H9 (cell line): Measurements from ENCODE around the gene TMEM184B. TPM values are rescaled to one million over a fixed set of nuclear protein-coding genes. Genes with fewer than 3 reads are reported as not detected.
A peak's percentile ranks its signal among the peaks of the same experiment; 100 is the strongest.

Experiments used
- DNase-seq: peaks from one replicate; pipeline ENCODE4 v3.0.0-alpha.2; 2017
- H2AFZ ChIP-seq: one replicate; pipeline ENCODE4 v1.6.1; 2013; ENCODE audit warnings: mild to moderate bottlenecking, low read length, control low read depth, moderate library complexity
- H2AK5ac ChIP-seq: 2 replicates; pipeline ENCODE4 v1.6.1; 2013; ENCODE audit warnings: low read length, control low read depth, mixed read lengths; ENCODE audit not compliant: insufficient read length
- H2BK120ac ChIP-seq: one replicate; pipeline ENCODE4 v1.6.1; 2013; ENCODE audit warnings: low read depth, mild to moderate bottlenecking, low read length, control low read depth, inconsistent platforms; ENCODE audit not compliant: poor library complexity, severe bottlenecking
- H2BK12ac ChIP-seq: 2 replicates; pipeline ENCODE4 v1.6.1; 2013; ENCODE audit warnings: low read length, control low read depth, mixed read lengths, low read depth; ENCODE audit not compliant: insufficient read length
- H2BK15ac ChIP-seq: 2 replicates; pipeline ENCODE4 v1.6.1; 2013; ENCODE audit warnings: low read depth, low read length, control low read depth
- H2BK20ac ChIP-seq: one replicate; pipeline ENCODE4 v1.6.1; 2013; ENCODE audit warnings: low read depth, mild to moderate bottlenecking, low read length, control low read depth, inconsistent platforms; ENCODE audit not compliant: poor library complexity, severe bottlenecking
- H2BK5ac ChIP-seq: 2 replicates; pipeline ENCODE4 v1.6.1; 2013; ENCODE audit warnings: low read length, control low read depth, mixed read lengths; ENCODE audit not compliant: insufficient read length
- H3K14ac ChIP-seq: 2 replicates; pipeline ENCODE4 v1.6.1; 2013; ENCODE audit warnings: low read length, control low read depth; ENCODE audit not compliant: insufficient read depth
- H3K18ac ChIP-seq: 2 replicates; pipeline ENCODE4 v1.6.1; 2013; ENCODE audit warnings: low read depth, mild to moderate bottlenecking, mixed read lengths, low read length, control low read depth; ENCODE audit not compliant: insufficient read length
- H3K23ac ChIP-seq: 2 replicates; pipeline ENCODE4 v1.6.1; 2013; ENCODE audit warnings: low read length, control low read depth, mixed read lengths, low read depth; ENCODE audit not compliant: insufficient read length
- H3K23me2 ChIP-seq: 2 replicates; pipeline ENCODE4 v1.6.1; 2013; ENCODE audit warnings: low read depth, mild to moderate bottlenecking, mixed read lengths, low read length, control low read depth; ENCODE audit not compliant: insufficient read length, poor library complexity, severe bottlenecking
- H3K27ac ChIP-seq: 2 replicates; pipeline ENCODE4 v1.5.1; 2013; ENCODE audit warnings: low read length, control low read depth, mixed read lengths, low read depth; ENCODE audit not compliant: insufficient read length
- H3K27me3 ChIP-seq: 2 replicates; pipeline ENCODE4 v1.6.1; 2013; ENCODE audit warnings: low read length, control low read depth, inconsistent platforms; ENCODE audit not compliant: insufficient read depth
- H3K4ac ChIP-seq: 2 replicates; pipeline ENCODE4 v1.6.1; 2013; ENCODE audit warnings: low read depth, mild to moderate bottlenecking, control low read depth, inconsistent platforms, low read length, moderate library complexity
- H3K4me1 ChIP-seq: 2 replicates; pipeline ENCODE4 v1.6.1; 2013; ENCODE audit warnings: low read length, control low read depth, inconsistent platforms; ENCODE audit not compliant: insufficient read depth
- H3K4me2 ChIP-seq: 2 replicates; pipeline ENCODE4 v1.6.1; 2013; ENCODE audit warnings: low read length, control low read depth, mixed read lengths; ENCODE audit not compliant: insufficient read length, insufficient read depth
- H3K56ac ChIP-seq: 2 replicates; pipeline ENCODE4 v1.6.1; 2013; ENCODE audit warnings: low read depth, mild to moderate bottlenecking, mixed read lengths, low read length, control low read depth; ENCODE audit not compliant: insufficient read length
- H3K79me1 ChIP-seq: 2 replicates; pipeline ENCODE4 v1.6.1; 2013; ENCODE audit warnings: low read depth, mild to moderate bottlenecking, moderate library complexity, low read length, control low read depth, inconsistent platforms; ENCODE audit not compliant: insufficient read depth, poor library complexity, severe bottlenecking
- H3K79me2 ChIP-seq: 2 replicates; pipeline ENCODE4 v1.6.1; 2013; ENCODE audit warnings: low read length, control low read depth, inconsistent platforms; ENCODE audit not compliant: insufficient read depth
- H3K9ac ChIP-seq: 2 replicates; pipeline ENCODE4 v1.6.1; 2013; ENCODE audit warnings: low read length, control low read depth, mixed read lengths; ENCODE audit not compliant: insufficient read length; ENCODE audit errors: extremely low read depth
- H3K9me3 ChIP-seq: one replicate; pipeline ENCODE4 v1.6.1; 2013; ENCODE audit warnings: low read depth, low read length, inconsistent platforms; ENCODE audit not compliant: control insufficient read depth
- H3T11ph ChIP-seq: one replicate; pipeline ENCODE4 v1.6.1; 2013; ENCODE audit warnings: mild to moderate bottlenecking, low read length, control low read depth, inconsistent platforms
- H4K20me1 ChIP-seq: one replicate; pipeline ENCODE4 v1.6.1; 2013; ENCODE audit not compliant: control insufficient read depth, insufficient read length, insufficient read depth
- H4K5ac ChIP-seq: 2 replicates; pipeline ENCODE4 v1.6.1; 2013; ENCODE audit warnings: low read depth, mild to moderate bottlenecking, mixed read lengths, low read length, control low read depth; ENCODE audit not compliant: insufficient read length
- H4K8ac ChIP-seq: replicated peaks from 2 replicates; pipeline ENCODE4 v1.6.1; 2013; ENCODE audit warnings: low read length, control low read depth, mixed read lengths, low read depth; ENCODE audit not compliant: insufficient read length
- H4K91ac ChIP-seq: 2 replicates; pipeline ENCODE4 v1.6.1; 2013; ENCODE audit warnings: low read depth, mild to moderate bottlenecking, moderate library complexity, mixed read lengths, low read length, control low read depth; ENCODE audit not compliant: insufficient read length
- H3K27ac Mint-ChIP-seq, 3 experiments: 2 replicates in 2 of 3; 3 replicates in 1 of 3; pipeline ENCODE4 v1.8.0; 2020 to 2021; ENCODE audit warnings: mixed read lengths in 3 of 3, mild to moderate bottlenecking in 1 of 3, moderate library complexity in 1 of 3
- H3K27me3 Mint-ChIP-seq: 2 replicates; pipeline ENCODE4 v1.8.0; 2021; ENCODE audit warnings: low read depth, mild to moderate bottlenecking, moderate library complexity, mixed read lengths
- H3K36me3 Mint-ChIP-seq, 3 experiments: 2 replicates in 2 of 3; 3 replicates in 1 of 3; pipeline ENCODE4 v1.8.0; 2020 to 2021; ENCODE audit warnings: low read depth in 3 of 3, mixed read lengths in 3 of 3; ENCODE audit not compliant: insufficient read depth in 1 of 3
- H3K4me1 Mint-ChIP-seq, 2 experiments: 2 replicates each; pipeline ENCODE4 v1.8.0; 2020; ENCODE audit warnings: mixed read lengths in 2 of 2
- H3K4me3 Mint-ChIP-seq, 2 experiments: 2 replicates in 1 of 2; 3 replicates in 1 of 2; pipeline ENCODE4 v1.8.0; 2020 to 2021; ENCODE audit warnings: mild to moderate bottlenecking in 2 of 2, mixed read lengths in 2 of 2, moderate library complexity in 1 of 2
- H3K9me3 Mint-ChIP-seq, 2 experiments: 2 replicates in 1 of 2; 3 replicates in 1 of 2; pipeline ENCODE4 v1.8.0; 2020; ENCODE audit warnings: mild to moderate bottlenecking in 2 of 2, mixed read lengths in 2 of 2, moderate library complexity in 1 of 2
- CTCF ChIP-seq: fragments of 200-600 bp; sonication (generic); conservative IDR thresholded peaks from 3 replicates; pipeline ENCODE4 v1.8.0; 2021; ENCODE audit warnings: antibody characterized with exemption, mild to moderate bottlenecking
- WGBS: extraction: QIAGEN DNeasy Blood & Tissue Kit; methylation state at CpG from one replicate; pipeline ENCODE4 v1.1.7; 2013; ENCODE audit warnings: missing lambda C conversion rate, low lambda C conversion rate, mixed read lengths; ENCODE audit not compliant: insufficient read length; ENCODE audit errors: extremely low coverage; 5-methylcytosine and 5-hydroxymethylcytosine counted together
- long read RNA-seq: library from polyadenylated mRNA; unstranded; transcript quantifications from one replicate; pipeline ENCODE4 v2.0.0, GENCODE V29; 2020
- total RNA-seq: library from RNA; stranded (reverse); gene quantifications from 2 replicates; pipeline ENCODE4 v1.2.1, GENCODE V29; 2021

TMEM184B gene
- total RNA-seq: 51.7 and 58.5 TPM in 2 replicates
- long read RNA-seq, full-length matches to known transcripts: 151 of 194 reads
- long read RNA-seq, partial matches to known transcripts: 23 of 194 reads
- long read RNA-seq, other reads (novel, unspliced or antisense): 20 of 194 reads

DNA sequence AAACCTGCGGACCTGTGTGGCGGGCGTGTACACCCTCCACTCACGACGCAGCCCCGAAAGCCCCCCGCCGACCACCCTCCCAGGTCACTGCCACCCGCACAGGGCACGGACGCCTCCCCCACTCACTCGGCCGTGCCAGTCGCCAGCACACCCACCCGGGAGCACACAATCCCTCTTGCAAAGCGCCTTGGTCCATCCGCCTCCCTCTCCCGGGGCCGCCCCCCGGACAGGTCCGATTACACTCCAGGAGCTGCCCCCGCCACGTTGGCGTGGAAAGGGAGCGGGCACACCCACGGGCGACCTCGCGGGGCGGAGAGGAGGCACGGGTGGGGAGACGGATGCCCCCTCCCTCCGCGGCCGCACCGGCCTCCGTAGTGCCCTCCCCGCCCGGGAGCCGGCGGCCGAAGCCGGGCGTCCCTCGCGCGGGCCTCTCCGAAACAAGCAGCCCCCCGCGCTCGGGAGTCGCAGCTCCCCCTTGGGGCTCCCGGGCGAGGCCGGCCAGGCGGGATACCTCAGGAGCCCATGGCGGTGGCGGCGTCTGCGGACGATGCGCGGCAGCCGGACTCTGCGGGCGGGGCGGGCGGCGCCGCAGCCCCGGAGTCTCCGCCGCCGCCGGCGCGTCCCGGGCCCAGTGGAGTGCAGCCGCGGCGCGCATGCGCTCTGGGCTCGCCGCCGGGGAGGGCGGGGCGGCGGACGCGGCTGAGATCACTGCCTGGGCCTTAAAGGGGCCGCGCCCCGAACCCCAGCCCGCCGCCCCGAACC lies at the start of gene TMEM184B:
Gene TMEM184B, minus strand, starts transcription at position 638 of the 762 bp plus-strand sequence. CDS start 25,049 bp downstream, outside the sequence.
- Histone ChIP-seq H3K4me2 (peak within 1 kb of the TSS; percentile 75), H2BK20ac (no peak within 1 kb of the TSS), H3K79me2 (peaks cover 21% of the 10 kb centered on the region; the same call in 1 of the 2 replicates), H3K4me1 (peaks cover 9% of the 10 kb centered on the region), H3K23ac (no peak within 1 kb of the TSS), H3K23me2 (peaks cover 7% of the 10 kb centered on the region), H3K4ac (no peak within 1 kb of the TSS), H3T11ph (no peak within 1 kb of the TSS), H4K8ac (no peak within 1 kb of the TSS), H3K14ac (peak within 1 kb of the TSS; percentile 74), H3K27me3 (no peaks in the 10 kb centered on the region), H3K9ac (peak within 1 kb of the TSS; percentile 66), H2BK120ac (no peak within 1 kb of the TSS), H3K9me3 (no peaks in the 10 kb centered on the region), H4K20me1 (no peaks in the 10 kb centered on the region), H3K18ac (peak within 1 kb of the TSS; percentile 1), H2AK5ac (no peak within 1 kb of the TSS), H2BK15ac (no peak within 1 kb of the TSS), H3K27ac (no peak within 1 kb of the TSS), H4K5ac (no peak within 1 kb of the TSS), H2AFZ (no peak within 1 kb of the TSS), H3K79me1 (peaks cover 10% of the 10 kb centered on the region), H3K56ac (no peak within 1 kb of the TSS), H4K91ac (no peak within 1 kb of the TSS), H2BK5ac (no peak within 1 kb of the TSS), H2BK12ac (no peak within 1 kb of the TSS)
- Mint-ChIP-seq H3K4me1 (peaks cover 37 to 41% of the 10 kb centered on the region in 2 experiments), H3K36me3 (peaks cover 0 to 21% (median 6%) of the 10 kb centered on the region in 3 experiments; a peak in 5 of 7 replicates), H3K9me3 (no peaks in the 10 kb centered on the region), H3K4me3 (peak within 1 kb of the TSS; percentile 85 to 93), H3K27ac (peak within 1 kb of the TSS in 2 of 3 experiments; percentile 52 to 90; a peak in 1 of 7 replicates), H3K27me3 (peaks cover 5% of the 10 kb centered on the region)
- TF ChIP-seq CTCF: no peak
- DNase-seq: peak; percentile 66
- WGBS: no CpG with 5 or more reads among the region's 97 CpGs
